Transverse colon (tissue), 3 donors: ENCODE results near the gene AGRN.
"Not testable (repeated sequence)": the region's sequence is repeated elsewhere in the genome, so short reads cannot be mapped to it uniquely, and the experiment has no call there.

Source experiments
- POLR2A ChIP-seq: fragments of 450-650 bp; IDR thresholded peaks from one replicate; pipeline ENCODE4 v1.6.1; 2016; ENCODE audit warnings: antibody characterized with exemption, mild to moderate bottlenecking, moderate library complexity
- TF ChIP-seq, protein P1 (sequence below), 5 experiments: fragments of 200-600 bp in 3 of 5; fragments of 450-650 bp in 2 of 5; sonication (generic) in 3 of 5; IDR thresholded peaks; 1 replicate in 2 of 5; 2 replicates in 3 of 5; pipeline ENCODE4 v1.5.1; 2016 to 2017; ENCODE audit warnings: antibody characterized with exemption in 5 of 5, inconsistent platforms in 3 of 5, mild to moderate bottlenecking in 2 of 5, moderate library complexity in 1 of 5

GRCh38 chr1:1104152-1104551 lies 84.2 kb downstream of the AGRN start:
- TF ChIP-seq, protein P1, sequence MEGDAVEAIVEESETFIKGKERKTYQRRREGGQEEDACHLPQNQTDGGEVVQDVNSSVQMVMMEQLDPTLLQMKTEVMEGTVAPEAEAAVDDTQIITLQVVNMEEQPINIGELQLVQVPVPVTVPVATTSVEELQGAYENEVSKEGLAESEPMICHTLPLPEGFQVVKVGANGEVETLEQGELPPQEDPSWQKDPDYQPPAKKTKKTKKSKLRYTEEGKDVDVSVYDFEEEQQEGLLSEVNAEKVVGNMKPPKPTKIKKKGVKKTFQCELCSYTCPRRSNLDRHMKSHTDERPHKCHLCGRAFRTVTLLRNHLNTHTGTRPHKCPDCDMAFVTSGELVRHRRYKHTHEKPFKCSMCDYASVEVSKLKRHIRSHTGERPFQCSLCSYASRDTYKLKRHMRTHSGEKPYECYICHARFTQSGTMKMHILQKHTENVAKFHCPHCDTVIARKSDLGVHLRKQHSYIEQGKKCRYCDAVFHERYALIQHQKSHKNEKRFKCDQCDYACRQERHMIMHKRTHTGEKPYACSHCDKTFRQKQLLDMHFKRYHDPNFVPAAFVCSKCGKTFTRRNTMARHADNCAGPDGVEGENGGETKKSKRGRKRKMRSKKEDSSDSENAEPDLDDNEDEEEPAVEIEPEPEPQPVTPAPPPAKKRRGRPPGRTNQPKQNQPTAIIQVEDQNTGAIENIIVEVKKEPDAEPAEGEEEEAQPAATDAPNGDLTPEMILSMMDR (IDR thresholded peaks at IDR 0.05), result not testable (repeated sequence)
- not testable (repeated sequence) for TF ChIP-seq POLR2A
